Measurements from ENCODE around the gene PAIP2B. TPM values are rescaled to one million over a fixed set of nuclear protein-coding genes. Genes with fewer than 3 reads are reported as not detected.

Gene PAIP2B, protein sequence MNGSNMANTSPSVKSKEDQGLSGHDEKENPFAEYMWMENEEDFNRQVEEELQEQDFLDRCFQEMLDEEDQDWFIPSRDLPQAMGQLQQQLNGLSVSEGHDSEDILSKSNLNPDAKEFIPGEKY
- 0.29 and 0.46 TPM in 2 replicates for total RNA-seq (2016; rRNA removed; fragmentation: Illumina TruSeq; extraction: Trizol)
- under 0.01 TPM in 1 of 2 replicates, not detected in the other for total RNA-seq (2016; cell fraction: cytosol; rRNA removed; fragmentation: Illumina TruSeq; extraction: Trizol; ENCODE audit: low read depth)
- total RNA-seq (2016; cell fraction: insoluble cytoplasmic fraction; rRNA removed; fragmentation: Illumina TruSeq; extraction: Trizol), result 0.26 and 0.46 TPM in 2 replicates
- 0.12 and 0.17 TPM in 2 replicates for total RNA-seq (2016; cell fraction: membrane; rRNA removed; fragmentation: Illumina TruSeq; extraction: Trizol)
- total RNA-seq (2016; cell fraction: nucleus; rRNA removed; fragmentation: Illumina TruSeq; extraction: Trizol), result 0.25 TPM in 2 replicates
- 0.16 and 0.18 TPM in 2 replicates for polyA plus RNA-seq (2011; rRNA removed)
- 0.08 and 0.21 TPM in 2 replicates for polyA plus RNA-seq (2011; cell fraction: cytosol; rRNA removed)
- polyA plus RNA-seq (2011; cell fraction: nucleus; rRNA removed), result 0.08 and 0.24 TPM in 2 replicates
- polyA plus RNA-seq (2012), result 0.31 and 0.78 TPM in 2 replicates
- 0.03 and 0.05 TPM in 2 replicates for polyA plus RNA-seq (2016; cell fraction: cytosol; fragmentation: Illumina TruSeq; extraction: Trizol; ENCODE audit: low read depth)
- polyA plus RNA-seq (2016; cell fraction: insoluble cytoplasmic fraction; fragmentation: Illumina TruSeq; extraction: Trizol; ENCODE audit: low read depth), result 0.28 and 0.29 TPM in 2 replicates
- polyA plus RNA-seq (2016; cell fraction: membrane; fragmentation: Illumina TruSeq; extraction: Trizol; ENCODE audit: low read depth), result 0.05 and 0.06 TPM in 2 replicates
- 0.26 and 0.29 TPM in 2 replicates for polyA plus RNA-seq (2016; cell fraction: nucleus; fragmentation: Illumina TruSeq; extraction: Trizol; ENCODE audit: insufficient read depth, low read depth)
- polyA minus RNA-seq (2011; rRNA and poly(A)+ RNA removed; ENCODE audit: low replicate concordance), result 0.02 and 0.14 TPM in 2 replicates
- 0.18 and 0.30 TPM in 2 replicates for polyA minus RNA-seq (2011; cell fraction: cytosol; rRNA and poly(A)+ RNA removed)
- 0.26 and 0.37 TPM in 2 replicates for polyA minus RNA-seq (2011; cell fraction: nucleus; rRNA and poly(A)+ RNA removed)
- percentile 25 among the genes with signal in this experiment for Bru-seq, nascent RNA
- BruChase-seq, experiment 1, labeled RNA remaining after a 6-hour chase, result percentile 23 among the genes with signal in this experiment
- percentile 23 among the genes with signal in this experiment for BruChase-seq, experiment 2, labeled RNA remaining after a 2-hour chase
- long read RNA-seq, experiment 1, result 0 reads
- long read RNA-seq, experiment 2, partial matches to known transcripts, result 0 of 2 reads
- long read RNA-seq, experiment 2, other reads (novel, unspliced or antisense), result 2 of 2 reads

DNA sequence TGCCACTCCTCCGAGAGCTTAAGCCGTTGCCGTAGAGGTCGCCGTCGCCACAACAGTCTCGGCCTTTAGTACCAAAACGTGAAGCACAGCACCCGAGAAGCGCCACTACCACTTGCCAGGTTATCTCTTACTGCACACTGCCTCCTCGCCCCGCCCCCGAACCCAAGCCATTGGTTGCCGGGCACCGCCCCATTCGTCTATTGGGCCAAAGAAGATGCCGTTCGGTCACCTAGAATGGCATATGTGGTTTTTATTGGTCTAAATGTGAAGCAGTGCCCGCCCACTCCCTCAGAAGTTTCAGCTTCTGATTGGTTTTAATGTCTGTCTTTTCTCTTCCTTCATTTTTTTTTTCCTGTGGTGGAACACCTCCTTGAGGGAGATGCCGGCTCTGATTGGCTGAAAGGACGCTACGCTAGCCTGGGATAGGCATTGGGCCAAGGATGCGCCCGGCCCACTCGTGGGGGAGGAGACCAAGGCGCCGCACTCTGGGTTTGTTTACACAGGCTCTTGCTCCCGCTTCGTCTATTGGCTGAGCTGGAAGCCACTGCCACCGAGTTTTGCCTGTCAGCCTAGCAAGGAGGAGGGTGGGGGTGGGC is at the start of gene PAIP2B:
PAIP2B (minus strand) TSS at position 139 of the 596 bp plus-strand sequence. CDS start 24,514 bp downstream, outside the sequence.
- ChIA-PET POLR2A (interaction anchor here (0.6 to 0.8 kb wide), 2 partner anchors 159 to 239 kb away, joined by 3 to 4 read pairs; partner anchors contain the start of gene NAGK), CTCF (ENCODE audit: low intra/inter-chr PET ratio, low total read pairs) (no interaction called here)
- BruUV-seq (replicated peaks), result no TSS peak
- no peaks in the 10 kb centered on the region for H4K20me1 ChIP-seq (ENCODE audit: insufficient read depth, low read length)
- peak within 1 kb of the TSS; percentile 32 to 66 (median 35); a peak in 5 of 6 replicates for H3K4me3 ChIP-seq (replicated peaks in 1 of 3; ENCODE audit: insufficient read depth in 1 of 3, low read depth in 2 of 3, low read length in 3 of 3)
- WGBS (ENCODE audit: low lambda C conversion rate), result 11% methylated on average over 28 of the region's 30 CpGs
- no peaks in the 10 kb centered on the region for H3K36me3 ChIP-seq (replicated peaks in 1 of 2; ENCODE audit: control insufficient read depth in 1 of 2, insufficient read depth in 2 of 2, low read length in 2 of 2)
- H3K9me3 ChIP-seq (ENCODE audit: low read length), result no peaks in the 10 kb centered on the region
- peaks cover 4 to 29% of the 10 kb centered on the region in 2 experiments for H3K27me3 ChIP-seq (ENCODE audit: control insufficient read depth in 1 of 2, insufficient read depth in 2 of 2, low read length in 2 of 2)
- H3K4me1 ChIP-seq (ENCODE audit: insufficient read depth, low read length), result 0 out of 2 replicates have a peak, but pooled peaks cover 11% of the 10 kb centered on the region
- no peaks in the 10 kb centered on the region for H3K79me2 ChIP-seq (ENCODE audit: insufficient read depth, low read length)
- H2AFZ ChIP-seq (ENCODE audit: low read length), result peak within 1 kb of the TSS; percentile 38
- in situ Hi-C loops (cut with HindIII; ENCODE audit: extremely low pct_ligation_motif_present, low pct_unique_long_range_greater_than_20kb), result loop anchor here (10.0 kb wide), 1 partner anchor 288 kb away; no protein-coding TSS in a partner anchor
- H3K4me2 ChIP-seq (ENCODE audit: low read depth, low read length), result peak within 1 kb of the TSS; percentile 68
- FAIRE-seq (peak; percentile 53), ATAC-seq (peak; percentile 91), DNase-seq (ENCODE audit: low spot score) (peak; percentile 85)
- no peak within 1 kb of the TSS for H3K27ac ChIP-seq (ENCODE audit: extremely low read length, insufficient read depth, low read length)
- intact Hi-C loops (cut with micrococcal nuclease; ENCODE audit: unreplicated experiment), result no loop called here
- H3K9ac ChIP-seq (ENCODE audit: insufficient read depth, low read depth, low read length), result no peak within 1 kb of the TSS; the same call in 1 of the 2 replicates
- TF ChIP-seq CREB1 (IDR thresholded peaks at IDR 0.05) (peak; percentile 33; the same call in 1 of the 2 replicates), CREB1 (CRISPR knock-in tag; IDR thresholded peaks at IDR 0.05) (peak; percentile 80), JARID2 (CRISPR knock-in tag; IDR thresholded peaks at IDR 0.05; ENCODE audit: insufficient replicate concordance) (no peak), ZBTB7B (CRISPR knock-in tag; IDR thresholded peaks at IDR 0.05) (0 out of 2 replicates have a peak, but pooled peaks have one; percentile 17), FOXA1 (IDR thresholded peaks at IDR 0.05) (no peak), FOXA1 (CRISPR knock-in tag; IDR thresholded peaks at IDR 0.05) (0 out of 2 replicates have a peak, but pooled peaks have one; percentile 36), SIX1 (CRISPR knock-in tag; IDR thresholded peaks at IDR 0.05; ENCODE audit: borderline replicate concordance) (no peak), KMT2B (CRISPR knock-in tag; IDR thresholded peaks at IDR 0.05) (no peak), SP4 (CRISPR knock-in tag; IDR thresholded peaks at IDR 0.05) (peak; percentile 50; the same call in 1 of the 2 replicates), POGZ (CRISPR knock-in tag; IDR thresholded peaks at IDR 0.05) (0 out of 2 replicates have a peak, but pooled peaks have one; percentile 51)
- TF ChIP-seq, protein P1, sequence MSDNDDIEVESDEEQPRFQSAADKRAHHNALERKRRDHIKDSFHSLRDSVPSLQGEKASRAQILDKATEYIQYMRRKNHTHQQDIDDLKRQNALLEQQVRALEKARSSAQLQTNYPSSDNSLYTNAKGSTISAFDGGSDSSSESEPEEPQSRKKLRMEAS (IDR thresholded peaks at IDR 0.05), result peak; percentile 24; the same call in 1 of the 2 replicates
- TF ChIP-seq, protein P2, sequence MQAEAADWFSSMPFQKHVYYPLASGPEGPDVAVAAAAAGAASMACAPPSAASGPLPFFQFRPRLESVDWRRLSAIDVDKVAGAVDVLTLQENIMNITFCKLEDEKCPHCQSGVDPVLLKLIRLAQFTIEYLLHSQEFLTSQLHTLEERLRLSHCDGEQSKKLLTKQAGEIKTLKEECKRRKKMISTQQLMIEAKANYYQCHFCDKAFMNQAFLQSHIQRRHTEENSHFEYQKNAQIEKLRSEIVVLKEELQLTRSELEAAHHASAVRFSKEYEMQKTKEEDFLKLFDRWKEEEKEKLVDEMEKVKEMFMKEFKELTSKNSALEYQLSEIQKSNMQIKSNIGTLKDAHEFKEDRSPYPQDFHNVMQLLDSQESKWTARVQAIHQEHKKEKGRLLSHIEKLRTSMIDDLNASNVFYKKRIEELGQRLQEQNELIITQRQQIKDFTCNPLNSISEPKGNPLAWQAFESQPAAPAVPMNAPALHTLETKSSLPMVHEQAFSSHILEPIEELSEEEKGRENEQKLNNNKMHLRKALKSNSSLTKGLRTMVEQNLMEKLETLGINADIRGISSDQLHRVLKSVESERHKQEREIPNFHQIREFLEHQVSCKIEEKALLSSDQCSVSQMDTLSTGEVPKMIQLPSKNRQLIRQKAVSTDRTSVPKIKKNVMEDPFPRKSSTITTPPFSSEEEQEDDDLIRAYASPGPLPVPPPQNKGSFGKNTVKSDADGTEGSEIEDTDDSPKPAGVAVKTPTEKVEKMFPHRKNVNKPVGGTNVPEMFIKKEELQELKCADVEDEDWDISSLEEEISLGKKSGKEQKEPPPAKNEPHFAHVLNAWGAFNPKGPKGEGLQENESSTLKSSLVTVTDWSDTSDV (CRISPR knock-in tag; IDR thresholded peaks at IDR 0.05), result no peak
- TF ChIP-seq, protein P3, sequence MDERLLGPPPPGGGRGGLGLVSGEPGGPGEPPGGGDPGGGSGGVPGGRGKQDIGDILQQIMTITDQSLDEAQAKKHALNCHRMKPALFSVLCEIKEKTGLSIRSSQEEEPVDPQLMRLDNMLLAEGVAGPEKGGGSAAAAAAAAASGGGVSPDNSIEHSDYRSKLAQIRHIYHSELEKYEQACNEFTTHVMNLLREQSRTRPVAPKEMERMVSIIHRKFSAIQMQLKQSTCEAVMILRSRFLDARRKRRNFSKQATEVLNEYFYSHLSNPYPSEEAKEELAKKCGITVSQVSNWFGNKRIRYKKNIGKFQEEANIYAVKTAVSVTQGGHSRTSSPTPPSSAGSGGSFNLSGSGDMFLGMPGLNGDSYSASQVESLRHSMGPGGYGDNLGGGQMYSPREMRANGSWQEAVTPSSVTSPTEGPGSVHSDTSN (CRISPR knock-in tag; IDR thresholded peaks at IDR 0.05), result peak; percentile 72
- TF ChIP-seq, protein P4, sequence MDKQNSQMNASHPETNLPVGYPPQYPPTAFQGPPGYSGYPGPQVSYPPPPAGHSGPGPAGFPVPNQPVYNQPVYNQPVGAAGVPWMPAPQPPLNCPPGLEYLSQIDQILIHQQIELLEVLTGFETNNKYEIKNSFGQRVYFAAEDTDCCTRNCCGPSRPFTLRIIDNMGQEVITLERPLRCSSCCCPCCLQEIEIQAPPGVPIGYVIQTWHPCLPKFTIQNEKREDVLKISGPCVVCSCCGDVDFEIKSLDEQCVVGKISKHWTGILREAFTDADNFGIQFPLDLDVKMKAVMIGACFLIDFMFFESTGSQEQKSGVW (CRISPR knock-in tag; IDR thresholded peaks at IDR 0.05; ENCODE audit: borderline replicate concordance), result no peak
